ENCODE data around the gene CC2D2B. TPM values are rescaled to one million over a fixed set of nuclear protein-coding genes. Genes with fewer than 3 reads are reported as not detected.

The CC2D2B gene
- polyA plus RNA-seq, 3 donors = 0.08 to 1.8 TPM; not detected in 1

DNA sequence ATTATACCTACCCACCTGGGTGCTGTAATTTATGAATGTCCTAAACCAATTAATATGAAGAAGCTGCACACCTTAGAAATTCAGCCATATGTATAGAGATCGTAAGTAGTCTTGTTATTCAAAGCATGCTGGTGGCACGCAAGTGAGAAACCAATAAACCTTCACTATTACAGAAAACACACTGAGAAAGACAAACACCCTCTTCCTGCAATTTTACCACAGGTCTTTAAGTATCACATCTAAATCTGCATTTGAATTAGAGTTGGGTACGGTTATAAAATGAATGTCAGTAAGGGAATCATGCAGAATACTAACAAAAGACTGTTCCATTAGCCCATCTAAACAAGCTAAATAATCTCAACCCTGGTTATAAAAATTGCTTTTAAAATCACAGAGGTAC is 169.4 kb downstream of the CC2D2B start:
- no peak overlapping the region for H3K4me3 Mint-ChIP-seq

DNA sequence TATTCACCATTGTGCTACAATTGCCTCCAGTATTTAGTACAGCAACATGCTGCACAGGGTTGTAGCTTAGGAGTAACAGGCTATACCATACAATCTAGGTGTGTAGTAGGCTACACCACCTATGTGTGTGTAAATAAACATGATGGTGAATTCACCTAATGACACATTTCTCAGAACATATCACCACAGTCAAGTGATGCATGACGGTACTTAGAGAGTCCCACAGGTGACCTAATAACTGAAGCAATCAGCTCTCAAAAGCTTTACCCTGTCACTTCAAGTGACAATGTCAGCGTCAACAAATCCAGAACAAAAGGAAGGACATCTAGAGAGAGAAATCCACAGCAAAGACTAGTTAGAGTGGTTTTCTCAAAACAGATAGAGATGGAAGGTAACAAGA is 174.4 kb downstream of the CC2D2B start:
- Histone ChIP-seq H3K4me3 (replicated peaks in 1 of 3; ENCODE audit: low read depth in 2 of 3, low read length in 3 of 3) (no peak overlapping the region), H3K9ac (ENCODE audit: insufficient read depth, low read length, poor library complexity, severe bottlenecking) (no peak overlapping the region), H3K36me3 (replicated peaks in 1 of 2; ENCODE audit: control insufficient read depth in 1 of 2, insufficient read depth in 2 of 2, low read length in 2 of 2) (no peaks in the 10 kb centered on the region), H2AFZ (ENCODE audit: insufficient read depth, low read depth, low read length, poor library complexity, severe bottlenecking) (no peak overlapping the region), H3K27me3 (ENCODE audit: control insufficient read depth in 2 of 2, insufficient read depth in 2 of 2, low read length in 2 of 2) (no peaks in the 10 kb centered on the region), H3K27ac (ENCODE audit: low read depth in 1 of 2, low read length in 2 of 2) (no peak overlapping the region), H3K9me3 (replicated peaks in 1 of 2; ENCODE audit: control insufficient read depth in 1 of 2, insufficient read depth in 1 of 2, low read length in 2 of 2) (no peaks in the 10 kb centered on the region), H3K4me2 (replicated peaks; ENCODE audit: extremely low read depth, low read length, poor library complexity, severe bottlenecking) (no peak overlapping the region), H3K79me2 (ENCODE audit: insufficient read depth, low read length) (no peaks in the 10 kb centered on the region), H4K20me1 (ENCODE audit: insufficient read depth, low read length) (no peaks in the 10 kb centered on the region), H3K4me1 (ENCODE audit: control insufficient read depth in 1 of 2, insufficient read depth in 2 of 2, low read length in 2 of 2) (no peaks in the 10 kb centered on the region)
- H3K9me3 Mint-ChIP-seq = peaks cover 0 to 1% (median 0%) of the 10 kb centered on the region in 7 donors
- no peaks in the 10 kb centered on the region for H3K27me3 Mint-ChIP-seq (ENCODE audit: low read depth in 3 of 3)
- H3K27ac Mint-ChIP-seq = no peak overlapping the region
- DNase-seq = no peak
- peaks cover 17 to 27% of the 10 kb centered on the region in 2 donors for H3K36me3 Mint-ChIP-seq
- no CpG with 5 or more reads among the region's 2 CpGs for WGBS (ENCODE audit: insufficient coverage)
- H3K4me3 Mint-ChIP-seq = no peak overlapping the region
- TF ChIP-seq, protein P1, sequence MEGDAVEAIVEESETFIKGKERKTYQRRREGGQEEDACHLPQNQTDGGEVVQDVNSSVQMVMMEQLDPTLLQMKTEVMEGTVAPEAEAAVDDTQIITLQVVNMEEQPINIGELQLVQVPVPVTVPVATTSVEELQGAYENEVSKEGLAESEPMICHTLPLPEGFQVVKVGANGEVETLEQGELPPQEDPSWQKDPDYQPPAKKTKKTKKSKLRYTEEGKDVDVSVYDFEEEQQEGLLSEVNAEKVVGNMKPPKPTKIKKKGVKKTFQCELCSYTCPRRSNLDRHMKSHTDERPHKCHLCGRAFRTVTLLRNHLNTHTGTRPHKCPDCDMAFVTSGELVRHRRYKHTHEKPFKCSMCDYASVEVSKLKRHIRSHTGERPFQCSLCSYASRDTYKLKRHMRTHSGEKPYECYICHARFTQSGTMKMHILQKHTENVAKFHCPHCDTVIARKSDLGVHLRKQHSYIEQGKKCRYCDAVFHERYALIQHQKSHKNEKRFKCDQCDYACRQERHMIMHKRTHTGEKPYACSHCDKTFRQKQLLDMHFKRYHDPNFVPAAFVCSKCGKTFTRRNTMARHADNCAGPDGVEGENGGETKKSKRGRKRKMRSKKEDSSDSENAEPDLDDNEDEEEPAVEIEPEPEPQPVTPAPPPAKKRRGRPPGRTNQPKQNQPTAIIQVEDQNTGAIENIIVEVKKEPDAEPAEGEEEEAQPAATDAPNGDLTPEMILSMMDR (IDR thresholded peaks at IDR 0.05) = no peak
- intact Hi-C loops (cut with micrococcal nuclease) = no loop called here
- no peaks in the 10 kb centered on the region for H3K4me1 Mint-ChIP-seq

More for the DNA sequence above, 169.4 kb downstream of the CC2D2B start:
- Histone ChIP-seq H3K4me3 (replicated peaks in 1 of 3; ENCODE audit: low read depth in 2 of 3, low read length in 3 of 3) (no peak overlapping the region), H3K4me2 (replicated peaks; ENCODE audit: extremely low read depth, low read length, poor library complexity, severe bottlenecking) (no peak overlapping the region), H3K36me3 (replicated peaks in 1 of 2; ENCODE audit: control insufficient read depth in 1 of 2, insufficient read depth in 2 of 2, low read length in 2 of 2) (no peaks in the 10 kb centered on the region), H3K9me3 (replicated peaks in 1 of 2; ENCODE audit: control insufficient read depth in 1 of 2, insufficient read depth in 1 of 2, low read length in 2 of 2) (no peaks in the 10 kb centered on the region), H3K27ac (ENCODE audit: low read depth in 1 of 2, low read length in 2 of 2) (no peak overlapping the region), H4K20me1 (ENCODE audit: insufficient read depth, low read length) (no peaks in the 10 kb centered on the region), H3K4me1 (ENCODE audit: control insufficient read depth in 1 of 2, insufficient read depth in 2 of 2, low read length in 2 of 2) (no peaks in the 10 kb centered on the region), H2AFZ (ENCODE audit: insufficient read depth, low read depth, low read length, poor library complexity, severe bottlenecking) (no peak overlapping the region), H3K27me3 (ENCODE audit: control insufficient read depth in 2 of 2, insufficient read depth in 2 of 2, low read length in 2 of 2) (no peaks in the 10 kb centered on the region), H3K79me2 (ENCODE audit: insufficient read depth, low read length) (no peaks in the 10 kb centered on the region), H3K9ac (ENCODE audit: insufficient read depth, low read length, poor library complexity, severe bottlenecking) (no peak overlapping the region)
- WGBS (ENCODE audit: insufficient coverage) = no CpG with 5 or more reads among the region's 3 CpGs
- Mint-ChIP-seq H3K36me3 (peaks cover 9 to 14% of the 10 kb centered on the region in 2 donors), H3K4me1 (no peaks in the 10 kb centered on the region), H3K27me3 (ENCODE audit: low read depth in 3 of 3) (no peaks in the 10 kb centered on the region), H3K9me3 (no peaks in the 10 kb centered on the region), H3K27ac (no peak overlapping the region)
- intact Hi-C loops (cut with micrococcal nuclease) = no loop called here
- TF ChIP-seq, protein P1 (IDR thresholded peaks at IDR 0.05) = no peak
- DNase-seq = no peak

Small RNA genes lying within 50 kb of the gene (small RNA-seq; reads per million reads assigned to genes)
- gene MIR3157 (ENCODE audit: insufficient read length, low read depth) = not detected

Other genes starting within 250 kb of the CC2D2B start
- gene TCTN3, start 214.0 kb upstream of the CC2D2B start, polyA plus RNA-seq = 10 to 100 TPM in 2 of 3 donors, 1 to 10 TPM in 1; 8.5 to 23.1 (median 14.4) TPM
- 10 to 100 TPM; 62.2 to 71.1 (median 70.4) TPM for gene ENTPD1, start 151.8 kb upstream of the CC2D2B start, polyA plus RNA-seq
- 1 to 10 TPM; 1.3 to 9.2 (median 2.5) TPM for gene CCNJ, start 135.6 kb downstream of the CC2D2B start, polyA plus RNA-seq
- 10 to 100 TPM in 2 of 3 donors, 1 to 10 TPM in 1; 9.5 to 15.8 (median 13.2) TPM for gene ZNF518A, start 222.3 kb downstream of the CC2D2B start, polyA plus RNA-seq